H1 (cell line): ENCODE results near the gene BMPR1A.

Experiments
- ATF2 ChIP-seq: IDR thresholded peaks from 2 replicates; pipeline ENCODE4 v1.6.1; 2012; ENCODE audit warnings: low read length, inconsistent platforms
- CEBPB ChIP-seq: IDR thresholded peaks from 2 replicates; pipeline ENCODE4 v1.6.1; 2012; ENCODE audit warnings: low read depth, low read length
- EP300 ChIP-seq, 2 experiments: IDR thresholded peaks; 1 replicate in 1 of 2; 2 replicates in 1 of 2; pipeline ENCODE4 v1.6.1; 2011 to 2012; ENCODE audit warnings: low read depth in 2 of 2, low read length in 2 of 2, mild to moderate bottlenecking in 2 of 2, borderline replicate concordance in 1 of 2, inconsistent platforms in 1 of 2, moderate library complexity in 1 of 2
- EZH2 ChIP-seq: fragments of 200-600 bp; sonication (generic); IDR thresholded peaks from 2 replicates; pipeline ENCODE4 v1.7.1; 2012; ENCODE audit warnings: low read depth, mild to moderate bottlenecking, moderate library complexity, low read length, inconsistent platforms; ENCODE audit not compliant: severe bottlenecking
- JUN ChIP-seq: IDR thresholded peaks from 2 replicates; pipeline ENCODE4 v1.6.1; 2011; ENCODE audit warnings: low read depth, mild to moderate bottlenecking, improper control_type of control experiment, low read length
- POLR2A ChIP-seq, 2 experiments: IDR thresholded peaks; 1 replicate in 1 of 2; 2 replicates in 1 of 2; pipeline ENCODE4 v1.6.1; 2011; ENCODE audit warnings: low read depth in 2 of 2, low read length in 2 of 2, mild to moderate bottlenecking in 2 of 2; ENCODE audit errors: control extremely low read depth in 1 of 2
- SIRT6 ChIP-seq: IDR thresholded peaks from one replicate; pipeline ENCODE4 v1.7.1; 2012; ENCODE audit warnings: low read length, inconsistent platforms
- SP1 ChIP-seq: IDR thresholded peaks from 2 replicates; pipeline ENCODE4 v1.6.1; 2011; ENCODE audit warnings: low read depth, low read length
- TF ChIP-seq, protein P1 (sequence below), 3 experiments: IDR thresholded peaks; 1 replicate in 2 of 3; 2 replicates in 1 of 3; pipeline versions ENCODE4 v1.5.1 to v1.6.1; 2011; ENCODE audit warnings: low read length in 3 of 3, mild to moderate bottlenecking in 3 of 3, inconsistent platforms in 2 of 3, low read depth in 1 of 3, moderate library complexity in 1 of 3; ENCODE audit not compliant: insufficient read depth in 1 of 3; ENCODE audit errors: control extremely low read depth in 1 of 3

DNA sequence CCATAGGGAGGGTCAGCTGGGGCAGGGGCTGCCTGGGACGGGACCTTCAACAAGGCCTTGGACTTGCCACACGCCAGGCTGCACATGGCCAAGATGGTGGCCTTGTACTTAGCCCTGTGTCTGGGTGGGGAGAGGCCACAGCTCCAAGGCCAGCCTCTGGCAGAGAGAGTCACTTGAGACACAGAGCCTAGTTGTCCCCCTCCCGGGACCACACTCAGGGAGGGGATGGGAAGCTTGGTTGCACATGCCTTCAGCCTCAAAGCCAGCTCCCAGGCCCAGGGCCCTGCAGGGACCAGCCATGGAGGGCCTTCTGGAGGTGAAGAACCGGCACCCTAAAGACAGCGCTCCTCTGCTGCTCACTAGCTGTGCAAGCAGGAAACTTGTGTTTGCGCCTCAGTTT is 184.3 kb downstream of the BMPR1A start:
- TF ChIP-seq POLR2A (IDR thresholded peaks at IDR 0.05; ENCODE audit: control extremely low read depth in 1 of 2, low read depth in 2 of 2, low read length in 2 of 2), result no peak
- no peak for TF ChIP-seq JUN
- TF ChIP-seq EP300 (IDR thresholded peaks at IDR 0.05; ENCODE audit: borderline replicate concordance in 1 of 2, low read depth in 2 of 2, low read length in 2 of 2), result no peak
- TF ChIP-seq EZH2, result no peak
- no peak for TF ChIP-seq ATF2
- TF ChIP-seq CEBPB, result no peak
- TF ChIP-seq, protein P1, sequence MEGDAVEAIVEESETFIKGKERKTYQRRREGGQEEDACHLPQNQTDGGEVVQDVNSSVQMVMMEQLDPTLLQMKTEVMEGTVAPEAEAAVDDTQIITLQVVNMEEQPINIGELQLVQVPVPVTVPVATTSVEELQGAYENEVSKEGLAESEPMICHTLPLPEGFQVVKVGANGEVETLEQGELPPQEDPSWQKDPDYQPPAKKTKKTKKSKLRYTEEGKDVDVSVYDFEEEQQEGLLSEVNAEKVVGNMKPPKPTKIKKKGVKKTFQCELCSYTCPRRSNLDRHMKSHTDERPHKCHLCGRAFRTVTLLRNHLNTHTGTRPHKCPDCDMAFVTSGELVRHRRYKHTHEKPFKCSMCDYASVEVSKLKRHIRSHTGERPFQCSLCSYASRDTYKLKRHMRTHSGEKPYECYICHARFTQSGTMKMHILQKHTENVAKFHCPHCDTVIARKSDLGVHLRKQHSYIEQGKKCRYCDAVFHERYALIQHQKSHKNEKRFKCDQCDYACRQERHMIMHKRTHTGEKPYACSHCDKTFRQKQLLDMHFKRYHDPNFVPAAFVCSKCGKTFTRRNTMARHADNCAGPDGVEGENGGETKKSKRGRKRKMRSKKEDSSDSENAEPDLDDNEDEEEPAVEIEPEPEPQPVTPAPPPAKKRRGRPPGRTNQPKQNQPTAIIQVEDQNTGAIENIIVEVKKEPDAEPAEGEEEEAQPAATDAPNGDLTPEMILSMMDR (IDR thresholded peaks at IDR 0.05; ENCODE audit: control extremely low read depth in 1 of 3, insufficient read depth in 1 of 3, low read depth in 1 of 3, low read length in 3 of 3), result no peak
- TF ChIP-seq SIRT6, result no peak
- TF ChIP-seq SP1, result no peak
